Activated T-helper 1 cell treated with anti-CD3 and anti-CD28 coated beads, Interleukin-12 subunit alpha, Interleukin-12 subunit beta, Interleukin-2, Interleukin-4 antibody, amounts not matched to agents 30 ng/mL and 10 ng/mL and 1 ng/mL, durations not matched to agents 14 hours and 24 hours and 36 hours (primary cell): Measurements from ENCODE around the gene DNAJA2. TPM values are rescaled to one million over a fixed set of nuclear protein-coding genes. Genes with fewer than 3 reads are reported as not detected.

Experiments used
- DNase-seq: peaks from one replicate; pipeline ENCODE4 v3.0.0; 2021; ENCODE audit warnings: low spot score
- H3K27ac Mint-ChIP-seq: one replicate; pipeline ENCODE4 v1.8.0; 2021; ENCODE audit warnings: mild to moderate bottlenecking, mixed read lengths
- H3K27me3 Mint-ChIP-seq: one replicate; pipeline ENCODE4 v1.8.0; 2022; ENCODE audit warnings: mild to moderate bottlenecking, moderate library complexity, mixed read lengths; ENCODE audit not compliant: insufficient read depth
- H3K36me3 Mint-ChIP-seq: one replicate; pipeline ENCODE4 v1.8.0; 2021; ENCODE audit warnings: low read depth, mixed read lengths
- H3K4me1 Mint-ChIP-seq: one replicate; pipeline ENCODE4 v1.8.0; 2021; ENCODE audit warnings: low read depth, mixed read lengths
- H3K4me3 Mint-ChIP-seq: one replicate; pipeline ENCODE4 v1.8.0; 2021; ENCODE audit warnings: mild to moderate bottlenecking, moderate library complexity, mixed read lengths
- H3K9me3 Mint-ChIP-seq: one replicate; pipeline ENCODE4 v1.8.0; 2021; ENCODE audit warnings: mixed read lengths
- intact Hi-C: fragments of 100-400 bp; cut with micrococcal nuclease; formaldehyde crosslinking; loops from one replicate; pipeline ENCODE4 v1.15.1; 2024
- total RNA-seq: library from RNA; stranded (reverse); gene quantifications from 2 replicates; pipeline ENCODE4 v1.2.3, GENCODE V29; 2022

DNAJA2 gene
- total RNA-seq, 1 donor from 2014 or later = 83.6 TPM

DNA sequence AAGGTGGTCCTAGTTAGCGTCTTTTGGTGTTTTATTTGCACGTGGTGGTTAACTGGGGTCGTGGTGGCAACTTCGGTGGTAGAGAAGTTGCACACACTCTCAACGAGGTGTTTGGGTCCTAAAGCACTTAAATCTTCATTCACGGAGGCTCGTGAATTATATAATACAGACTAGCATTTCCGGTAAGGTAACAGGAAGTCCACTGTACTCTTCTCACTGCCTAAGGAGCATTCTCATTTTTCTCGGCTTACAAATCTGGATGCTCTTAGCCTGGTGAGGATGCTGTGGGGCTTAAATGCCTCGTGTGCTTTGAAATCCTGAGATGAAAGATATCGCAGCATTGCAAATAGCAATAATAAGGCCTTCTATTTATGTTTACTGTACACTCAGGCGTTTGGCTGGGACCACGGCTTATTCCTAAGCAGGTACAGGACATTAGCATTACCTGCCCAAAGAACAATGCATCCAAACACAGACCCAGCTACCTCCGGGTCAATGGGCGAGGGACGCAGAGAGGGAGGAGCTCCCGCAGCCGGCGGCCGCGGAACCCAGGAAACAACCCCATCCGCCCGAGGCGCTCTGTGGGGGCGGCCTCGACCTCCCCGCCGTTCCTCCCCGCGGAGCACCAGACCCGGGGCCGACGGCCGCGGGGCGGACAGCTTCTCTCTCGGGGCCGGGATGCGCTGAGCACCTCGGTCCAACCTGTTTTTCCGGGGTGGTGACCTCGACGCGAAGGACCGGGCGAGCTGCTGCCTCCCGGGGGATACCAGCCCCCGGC, 856 bp downstream of the DNAJA2 start:
- Mint-ChIP-seq H3K36me3 (peaks cover 40% of the 10 kb centered on the region), H3K4me3 (peak overlapping the region; percentile 97), H3K27me3 (no peaks in the 10 kb centered on the region), H3K27ac (peak overlapping the region; percentile 96), H3K4me1 (peaks cover 47% of the 10 kb centered on the region), H3K9me3 (no peaks in the 10 kb centered on the region)
- peak; percentile 54 for DNase-seq
- intact Hi-C loops = loop anchor here (1.0 to 10.0 kb wide), 13 partner anchors 24 to 1640 kb away; partner anchors contain the start of genes C16orf87, GPT2, ITFG1 and LONP2

DNA sequence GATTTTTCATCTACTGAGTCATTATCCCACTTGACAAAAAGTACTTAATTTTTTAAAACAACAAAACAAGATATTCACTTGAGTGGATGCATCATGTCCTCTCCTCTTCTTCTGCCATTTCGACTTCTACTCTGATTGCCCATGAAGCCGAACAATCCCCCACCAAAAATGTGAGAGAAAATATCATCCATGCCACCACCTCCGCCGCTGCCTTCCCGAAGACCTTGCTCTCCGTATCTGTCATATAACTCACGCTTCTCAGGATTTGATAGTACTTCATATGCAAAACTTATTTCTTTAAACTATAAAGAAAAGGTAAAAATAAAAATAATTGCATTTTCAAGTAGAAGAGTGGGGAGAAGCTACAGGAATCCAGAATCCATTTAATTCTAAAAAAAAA, 2.2 kb downstream of the DNAJA2 start:
- DNase-seq = no peak
- intact Hi-C loops = loop anchor here (5.0 to 10.0 kb wide), 4 partner anchors 604 to 1641 kb away; partner anchors contain the start of genes LONP2, N4BP1 and SIAH1
- H3K27ac Mint-ChIP-seq = peak overlapping the region; percentile 10
- no peaks in the 10 kb centered on the region for H3K9me3 Mint-ChIP-seq
- H3K36me3 Mint-ChIP-seq = peaks cover 49% of the 10 kb centered on the region
- peak overlapping the region; percentile 52 for H3K4me3 Mint-ChIP-seq
- peaks cover 43% of the 10 kb centered on the region for H3K4me1 Mint-ChIP-seq
- H3K27me3 Mint-ChIP-seq = no peaks in the 10 kb centered on the region

DNA sequence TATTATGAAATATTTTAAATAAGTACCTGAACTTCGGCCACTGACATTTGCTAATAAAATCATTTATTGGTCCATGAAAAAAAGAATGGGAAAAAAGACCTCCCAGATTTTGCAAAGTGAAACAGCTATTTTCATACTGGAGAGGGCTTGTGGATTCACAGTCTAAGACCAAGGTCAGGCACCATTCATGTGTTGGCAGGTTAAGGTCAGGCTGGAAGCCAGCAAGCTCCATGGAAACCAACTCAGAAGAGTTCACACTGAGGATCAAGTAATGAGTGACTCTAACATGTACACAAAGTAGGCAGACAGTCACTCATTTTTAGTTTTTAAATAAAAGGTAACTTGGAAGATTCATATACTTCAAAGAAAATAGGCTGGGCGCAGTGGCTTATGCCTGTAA, 3.4 kb downstream of the DNAJA2 start:
- DNase-seq = no peak
- no peaks in the 10 kb centered on the region for H3K9me3 Mint-ChIP-seq
- intact Hi-C loops = loop anchor here (5.0 to 10.0 kb wide), 4 partner anchors 605 to 1642 kb away; partner anchors contain the start of genes LONP2, N4BP1 and SIAH1
- peaks cover 37% of the 10 kb centered on the region for H3K4me1 Mint-ChIP-seq
- no peak overlapping the region for H3K27ac Mint-ChIP-seq
- no peaks in the 10 kb centered on the region for H3K27me3 Mint-ChIP-seq
- H3K4me3 Mint-ChIP-seq = peak overlapping the region; percentile 49
- peaks cover 51% of the 10 kb centered on the region for H3K36me3 Mint-ChIP-seq

DNA sequence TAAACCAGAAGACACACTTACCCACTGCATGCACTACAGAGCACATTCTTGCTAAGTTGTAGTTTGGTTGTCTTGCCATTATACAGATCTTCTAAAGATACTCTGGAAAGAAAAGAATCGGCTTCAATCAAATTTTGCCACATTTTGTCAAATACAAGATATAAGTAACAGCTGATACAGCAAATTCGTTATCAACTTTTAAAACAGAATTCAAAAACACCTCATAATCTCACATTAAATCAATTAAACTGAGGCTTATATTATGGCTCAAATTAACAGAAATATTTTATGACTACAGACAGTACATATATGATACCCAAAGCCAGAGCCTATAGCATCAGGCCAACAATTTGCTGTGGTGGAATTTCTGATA, 5.4 kb downstream of the DNAJA2 start:
- Mint-ChIP-seq H3K4me3 (no peak overlapping the region), H3K27ac (no peak overlapping the region), H3K36me3 (peaks cover 61% of the 10 kb centered on the region), H3K4me1 (peaks cover 35% of the 10 kb centered on the region), H3K9me3 (no peaks in the 10 kb centered on the region), H3K27me3 (no peaks in the 10 kb centered on the region)
- no peak for DNase-seq
- intact Hi-C loops = no loop called here

DNA sequence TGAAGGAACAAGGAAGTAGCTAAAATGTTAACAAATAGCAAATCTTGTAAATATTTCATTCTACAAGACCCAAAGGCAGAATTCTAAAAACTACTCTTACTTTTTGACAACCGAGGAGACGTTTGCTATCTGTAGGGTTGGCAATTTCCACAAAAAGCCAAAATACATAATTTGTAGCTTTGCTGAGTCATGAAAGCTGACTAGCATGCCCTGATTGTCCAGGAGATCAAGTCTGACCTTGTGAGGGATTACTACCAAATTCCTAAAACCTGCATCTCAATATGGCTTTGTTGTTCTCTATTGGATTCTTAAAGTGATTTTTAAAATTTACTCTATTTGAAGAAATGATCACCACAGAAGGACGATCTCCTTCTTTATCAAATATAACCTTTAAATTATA, 10.8 kb downstream of the DNAJA2 start:
- intact Hi-C loops = no loop called here
- H3K4me3 Mint-ChIP-seq = no peak overlapping the region
- H3K4me1 Mint-ChIP-seq = peaks cover 27% of the 10 kb centered on the region

DNA sequence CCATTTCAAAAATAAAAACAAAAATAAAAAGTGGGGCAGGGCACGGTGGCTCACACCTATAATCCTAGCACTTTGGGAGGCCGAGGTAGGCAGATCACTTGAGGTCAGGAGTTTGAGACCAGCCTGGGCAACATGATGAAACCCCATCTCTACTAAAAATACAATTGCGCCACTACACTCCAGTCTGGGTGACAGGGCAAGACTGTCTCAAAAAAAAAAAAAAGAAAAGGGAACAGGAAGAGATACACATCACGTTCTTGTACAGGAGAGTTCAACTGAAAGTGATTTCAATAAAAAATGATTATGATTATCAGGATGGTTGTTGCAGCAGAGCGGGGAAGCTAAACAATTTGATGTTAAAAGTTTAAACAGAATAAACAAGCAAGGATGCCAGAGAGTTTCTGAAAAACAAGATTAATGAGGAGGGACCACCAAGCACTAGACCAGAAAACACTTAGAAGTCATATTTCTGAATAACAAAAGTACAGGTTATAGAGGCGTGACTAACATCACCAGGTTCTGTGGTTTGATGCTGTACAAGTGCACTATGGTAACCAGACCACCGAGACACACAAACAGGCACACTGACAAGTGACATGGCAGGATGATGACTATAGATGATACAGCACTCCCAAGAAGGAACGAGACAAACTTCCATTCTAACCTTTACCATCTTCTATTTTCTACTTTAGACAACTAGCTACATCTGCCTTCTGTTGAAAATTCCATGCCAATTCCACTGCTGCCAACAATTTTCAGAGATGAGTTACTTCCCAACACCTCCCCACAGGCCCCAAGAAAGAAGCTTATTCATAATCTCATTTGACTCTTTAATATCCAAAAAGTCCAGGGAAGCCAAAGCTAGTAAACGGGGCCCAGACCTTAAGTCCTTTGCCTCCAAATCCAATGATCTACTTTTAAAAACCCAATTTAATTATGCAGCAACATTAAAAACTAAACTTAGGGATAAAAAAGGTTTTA, 11.8 kb downstream of the DNAJA2 start:
- Mint-ChIP-seq H3K4me1 (peaks cover 22% of the 10 kb centered on the region), H3K36me3 (peaks cover 55% of the 10 kb centered on the region), H3K27ac (peak overlapping the region; percentile 32), H3K27me3 (no peaks in the 10 kb centered on the region), H3K9me3 (no peaks in the 10 kb centered on the region), H3K4me3 (peak overlapping the region; percentile 4)
- DNase-seq = no peak
- intact Hi-C loops = no loop called here

More for the DNA sequence above, 10.8 kb downstream of the DNAJA2 start:
- H3K9me3 Mint-ChIP-seq = no peaks in the 10 kb centered on the region
- no peak for DNase-seq
- H3K27ac Mint-ChIP-seq = peak overlapping the region; percentile 32
- peaks cover 57% of the 10 kb centered on the region for H3K36me3 Mint-ChIP-seq
- no peaks in the 10 kb centered on the region for H3K27me3 Mint-ChIP-seq

DNA sequence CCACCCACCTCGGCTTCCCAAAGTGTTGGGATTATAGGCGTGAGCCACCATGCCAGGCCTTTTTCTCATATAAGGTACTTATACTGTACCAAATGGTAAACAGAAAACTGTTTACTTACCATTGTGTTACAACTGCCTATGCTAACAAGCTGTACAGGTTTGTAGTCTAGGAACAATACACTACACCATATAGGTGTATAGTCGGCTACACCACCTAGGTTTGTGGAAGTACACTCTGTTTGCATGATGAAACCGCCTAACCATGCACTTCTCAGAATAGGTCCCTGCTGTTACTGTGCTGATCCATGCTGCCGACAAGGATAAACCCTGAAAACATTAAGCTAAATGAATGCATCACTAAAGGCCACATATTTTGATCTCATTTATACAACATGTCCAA, 18.9 kb downstream of the DNAJA2 start:
- intact Hi-C loops = no loop called here
- H3K4me3 Mint-ChIP-seq = no peak overlapping the region
- no peaks in the 10 kb centered on the region for H3K9me3 Mint-ChIP-seq
- no peak overlapping the region for H3K27ac Mint-ChIP-seq
- peaks cover 23% of the 10 kb centered on the region for H3K36me3 Mint-ChIP-seq
- no peaks in the 10 kb centered on the region for H3K4me1 Mint-ChIP-seq
- DNase-seq = no peak
- no peaks in the 10 kb centered on the region for H3K27me3 Mint-ChIP-seq

DNA sequence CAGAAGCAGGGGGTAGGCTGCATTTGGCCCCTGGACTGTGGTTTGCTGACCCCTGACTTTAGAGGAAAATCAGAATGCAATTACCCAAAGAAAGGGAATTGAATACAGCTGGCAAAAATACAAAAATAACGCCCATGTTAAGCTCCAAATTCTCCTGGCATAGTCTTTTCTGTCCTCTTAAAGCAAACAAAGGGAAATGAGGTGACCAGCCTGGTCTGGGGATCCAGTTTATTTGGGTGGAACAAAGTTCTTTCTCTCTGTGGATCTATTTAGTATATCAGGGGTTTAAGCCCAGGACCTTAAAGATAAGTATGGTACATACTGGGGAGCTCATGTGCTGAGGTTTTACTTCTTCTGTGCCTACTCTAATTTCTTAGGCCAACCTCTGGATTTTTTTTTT, 23.5 kb downstream of the DNAJA2 start:
- Mint-ChIP-seq H3K4me1 (no peaks in the 10 kb centered on the region), H3K27me3 (no peaks in the 10 kb centered on the region), H3K36me3 (peaks cover 4% of the 10 kb centered on the region), H3K4me3 (no peak overlapping the region), H3K9me3 (no peaks in the 10 kb centered on the region), H3K27ac (no peak overlapping the region)
- no peak for DNase-seq
- intact Hi-C loops = no loop called here

DNA sequence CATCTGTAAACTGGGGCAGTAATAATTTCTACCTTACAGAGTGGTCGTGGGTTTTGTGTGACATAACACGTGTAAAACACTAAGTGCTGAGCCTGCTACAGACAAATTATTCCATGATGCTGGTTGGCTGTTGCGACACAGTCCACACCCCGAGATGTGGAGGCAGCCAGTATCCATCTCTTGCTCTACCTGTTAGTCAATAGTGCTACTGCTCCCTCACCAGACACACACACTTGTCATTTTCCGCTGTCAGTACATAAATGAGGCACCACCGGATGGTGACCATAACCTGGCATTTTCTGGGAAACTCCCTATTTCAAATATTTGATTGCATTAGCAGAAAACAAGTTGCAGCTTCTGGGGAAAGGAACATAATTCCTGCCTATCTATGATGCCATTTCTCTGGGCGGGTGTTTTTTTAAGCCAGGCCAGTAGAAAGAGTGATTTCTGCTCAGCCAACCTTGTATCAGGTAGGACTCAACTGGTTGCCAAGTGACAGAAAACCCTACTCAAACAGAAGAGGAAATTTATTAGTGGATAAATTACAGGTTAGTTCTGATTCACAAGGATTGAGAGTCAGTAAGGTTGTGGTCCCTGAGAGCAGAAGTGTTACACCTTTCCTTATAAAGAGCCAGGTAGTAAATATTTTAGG, 24.1 kb downstream of the DNAJA2 start:
- Mint-ChIP-seq H3K27me3 (peaks cover 2% of the 10 kb centered on the region), H3K36me3 (no peaks in the 10 kb centered on the region), H3K9me3 (no peaks in the 10 kb centered on the region), H3K4me1 (no peaks in the 10 kb centered on the region), H3K4me3 (no peak overlapping the region), H3K27ac (no peak overlapping the region)
- DNase-seq = no peak
- intact Hi-C loops = loop anchor here (2.0 to 10.0 kb wide), 6 partner anchors 23 to 1207 kb away; partner anchors contain the start of genes DNAJA2, ITFG1, NETO2 and PHKB

DNA sequence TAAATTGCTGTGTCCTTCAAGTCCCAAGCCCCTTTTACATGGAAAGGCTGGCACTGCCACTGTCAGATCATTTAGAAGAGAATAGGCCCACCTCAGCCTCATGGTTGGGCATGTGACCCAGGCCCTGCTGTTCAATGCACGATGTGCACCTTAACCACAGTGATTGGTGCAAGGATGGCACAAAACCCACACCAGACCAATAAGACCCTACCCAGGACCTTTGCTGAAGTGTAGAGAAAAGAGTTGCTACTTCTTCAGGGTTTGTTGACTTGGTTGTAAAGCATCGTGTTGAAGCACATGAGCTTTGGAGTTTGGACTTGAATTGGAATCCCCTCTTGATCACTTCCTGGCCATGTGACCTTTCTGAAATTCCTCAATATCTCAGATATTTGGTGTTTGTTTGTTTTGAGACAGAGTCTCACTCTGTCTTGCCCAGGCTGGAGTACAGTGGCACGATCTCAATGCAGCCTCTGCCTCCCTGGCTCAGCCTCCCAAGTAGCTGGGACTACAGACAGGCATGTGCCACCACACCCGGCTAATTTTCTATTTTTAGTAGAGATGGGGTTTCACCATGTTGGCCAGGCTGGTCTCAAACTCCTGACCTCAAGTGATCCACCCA, 24.8 kb downstream of the DNAJA2 start:
- H3K36me3 Mint-ChIP-seq = no peaks in the 10 kb centered on the region
- intact Hi-C loops = loop anchor here (2.0 to 10.0 kb wide), 6 partner anchors 24 to 1208 kb away; partner anchors contain the start of genes DNAJA2, ITFG1, NETO2 and PHKB
- peak overlapping the region; percentile 62 for H3K27ac Mint-ChIP-seq
- peaks cover 3% of the 10 kb centered on the region for H3K4me1 Mint-ChIP-seq
- H3K9me3 Mint-ChIP-seq = no peaks in the 10 kb centered on the region
- no peak for DNase-seq
- H3K27me3 Mint-ChIP-seq = peaks cover 2% of the 10 kb centered on the region
- no peak overlapping the region for H3K4me3 Mint-ChIP-seq

DNA sequence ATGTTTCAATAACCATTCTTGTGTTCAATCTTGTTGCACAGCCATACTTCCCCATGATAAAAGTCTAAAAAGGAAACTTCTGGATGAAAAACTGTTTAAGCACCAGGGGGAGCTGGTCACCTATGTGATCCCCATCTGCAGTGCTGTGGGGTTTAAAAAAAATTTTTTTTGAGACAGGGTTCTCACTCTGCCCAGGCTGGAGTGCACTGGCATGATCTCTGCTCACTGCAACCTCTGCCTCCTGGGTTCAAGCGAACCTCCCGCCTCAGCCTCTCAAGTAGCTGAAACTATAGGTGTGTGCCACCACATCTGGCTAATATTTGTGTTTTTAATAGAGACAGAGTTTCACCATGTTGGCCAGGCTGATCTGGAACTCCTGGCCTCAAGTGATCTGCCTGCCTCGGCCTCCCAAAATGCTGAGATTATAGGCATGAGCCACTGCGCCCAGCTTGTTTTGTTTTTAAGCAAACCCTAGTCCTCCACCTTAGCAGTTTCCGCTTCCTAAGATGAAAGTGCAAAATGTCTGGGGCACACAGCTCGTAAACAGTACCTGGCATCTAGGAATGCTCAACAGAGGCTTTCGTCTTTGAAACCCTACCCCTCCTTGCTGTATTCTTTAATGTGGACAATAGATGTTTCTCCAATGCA, 25.4 kb downstream of the DNAJA2 start:
- peak; percentile 19 for DNase-seq
- intact Hi-C loops = loop anchor here (1.0 to 10.0 kb wide), 8 partner anchors 25 to 1217 kb away; partner anchors contain the start of genes DNAJA2, ITFG1, NETO2 and PHKB
- no peak overlapping the region for H3K4me3 Mint-ChIP-seq
- no peaks in the 10 kb centered on the region for H3K36me3 Mint-ChIP-seq
- H3K27ac Mint-ChIP-seq = no peak overlapping the region
- H3K9me3 Mint-ChIP-seq = no peaks in the 10 kb centered on the region
- peaks cover 2% of the 10 kb centered on the region for H3K27me3 Mint-ChIP-seq
- peaks cover 9% of the 10 kb centered on the region for H3K4me1 Mint-ChIP-seq
